Spleen (tissue), 11 donors: Measurements from ENCODE around the gene GLIS1. TPM values are rescaled to one million over a fixed set of nuclear protein-coding genes. Genes with fewer than 3 reads are reported as not detected.

Experiments used
- DNase-seq: peaks from one replicate; pipeline ENCODE4 v3.0.0-alpha.2; 2020
- H3K27ac ChIP-seq, 8 donors: fragments of 200-600 bp; sonication (generic) in 7 of 8; 1 replicate in 4 of 8; 2 replicates in 4 of 8; pipeline versions ENCODE4 v1.5.0 to v1.8.0; 2016 to 2021; ENCODE audit warnings: inconsistent platforms in 4 of 8, mild to moderate bottlenecking in 4 of 8, moderate library complexity in 1 of 8
- H3K27me3 ChIP-seq, 7 donors: fragments of 200-600 bp; sonication (generic) in 6 of 7; replicated peaks in 1 of 7; 1 replicate in 4 of 7; 2 replicates in 3 of 7; pipeline versions ENCODE4 v1.5.0 to v1.8.0; 2016 to 2021; ENCODE audit warnings: inconsistent platforms in 3 of 7, mild to moderate bottlenecking in 1 of 7
- H3K36me3 ChIP-seq, 6 donors: fragments of 200-600 bp; sonication (generic) in 5 of 6; 1 replicate in 4 of 6; 2 replicates in 2 of 6; pipeline versions ENCODE4 v1.5.0 to v1.8.0; 2016 to 2021; ENCODE audit warnings: inconsistent platforms in 2 of 6
- H3K4me1 ChIP-seq, 6 donors: fragments of 200-600 bp; sonication (generic) in 5 of 6; 1 replicate in 3 of 6; 2 replicates in 3 of 6; pipeline versions ENCODE4 v1.5.0 to v1.8.0; 2016 to 2021; ENCODE audit warnings: inconsistent platforms in 3 of 6
- H3K4me3 ChIP-seq, 8 donors: fragments of 200-600 bp; sonication (generic) in 7 of 8; 1 replicate in 4 of 8; 2 replicates in 4 of 8; pipeline versions ENCODE4 v1.5.0 to v1.8.0; 2016 to 2021; ENCODE audit warnings: inconsistent platforms in 4 of 8, mild to moderate bottlenecking in 4 of 8, moderate library complexity in 2 of 8
- H3K9me3 ChIP-seq, 8 donors: fragments of 200-600 bp; sonication (generic) in 7 of 8; 1 replicate in 4 of 8; 2 replicates in 4 of 8; pipeline versions ENCODE4 v1.5.0 to v1.8.0; 2016 to 2021; ENCODE audit warnings: inconsistent platforms in 4 of 8
- CTCF ChIP-seq, 11 experiments: fragments of 200-600 bp in 7 of 11; fragments of 450-650 bp in 4 of 11; sonication (generic) in 4 of 11; IDR thresholded peaks in 8 of 11; conservative IDR thresholded peaks in 3 of 11; 1 replicate in 7 of 11; 2 replicates in 4 of 11; pipeline versions ENCODE4 v1.4.0 to v1.8.0; 2016 to 2021; ENCODE audit warnings: antibody characterized with exemption in 11 of 11, inconsistent platforms in 4 of 11, mild to moderate bottlenecking in 1 of 11
- POLR2A ChIP-seq, 3 donors: fragments of 450-650 bp; IDR thresholded peaks; one replicate each; pipeline ENCODE4 v1.5.1; 2017; ENCODE audit warnings: antibody characterized with exemption in 3 of 3, mild to moderate bottlenecking in 1 of 3
- POLR2AphosphoS5 ChIP-seq, 3 donors: sonication (generic); formaldehyde crosslinking; IDR thresholded peaks; one replicate each; pipeline ENCODE4 v1.5.1; 2017; ENCODE audit warnings: antibody characterized with exemption in 3 of 3
- WGBS, 5 donors: extraction: QIAGEN DNeasy Blood & Tissue Kit in 3 of 5; methylation state at CpG; one replicate each; pipeline versions ENCODE4 v1.1.5 to v1.1.7; 2013 to 2018; 5-methylcytosine and 5-hydroxymethylcytosine counted together
- intact Hi-C: fragments of 100-400 bp; cut with DNase I; formaldehyde crosslinking; loops from one replicate; pipeline ENCODE4 v1.15.0; 2023; ENCODE audit warnings: low total_unique reads
- polyA plus RNA-seq, 3 donors: library from polyadenylated mRNA; stranded (reverse); fragments of 200-250 nt; gene quantifications; one replicate each; pipeline ENCODE4 v1.2.1, GENCODE V29; 2013
- total RNA-seq, 7 donors: library from RNA; depleted of rRNA in 3 of 7; stranded (reverse); fragments of >200 nt in 3 of 7; fragmentation: NEBNext Ultra II Directional in 4 of 7; extraction: Animal tissue kit (Norgen Biotek cat#: 25700) in 4 of 7; gene quantifications; one replicate each; pipeline versions ENCODE4 v1.1.0 to v1.2.1, GENCODE V29; 2016 to 2021
- donor health status: healthy with polysubstance abuse.
- donor health status: DM: no; HTN: no; CAD: no; lungs with moderate emphysema.
- donor health status: DM: no; HTN: no; CAD: no.
- donor health status: Bipolar disorder and iron deficiency.
- donor health status: healthy.
- donor health status: DM: no; HTN: no; CAD: no.
- donor health status: DM: yes; HTN: yes; CAD: no.

Gene GLIS1
- total and polyA plus RNA-seq, 10 donors = 0.04 to 0.39 (median 0.26) TPM; not detected in 5

GRCh38 chr1:53517821-53518352 is 221.1 kb downstream of the GLIS1 start:
- no peak for DNase-seq
- WGBS, 5 donors = 73 to 87% (median 80%) methylated on average over 1 to 19 of the region's 19 CpGs
- TF ChIP-seq CTCF (IDR thresholded peaks at IDR 0.05 in 8 of 11, conservative IDR thresholded peaks at IDR 0.05 in 3 of 11) = no peak
- no peak for TF ChIP-seq POLR2A (IDR thresholded peaks at IDR 0.05)
- no peak for TF ChIP-seq POLR2AphosphoS5 (IDR thresholded peaks at IDR 0.05)
- no peaks in the 10 kb centered on the region for H3K4me1 ChIP-seq
- intact Hi-C loops = no loop called here
- no peaks in the 10 kb centered on the region for H3K9me3 ChIP-seq
- no peak overlapping the region for H3K4me3 ChIP-seq
- no peaks in the 10 kb centered on the region for H3K27me3 ChIP-seq
- no peaks in the 10 kb centered on the region for H3K36me3 ChIP-seq
- H3K27ac ChIP-seq = no peak overlapping the region

- WGBS, 5 donors = 90 to 96% (median 92%) methylated on average over 7 of the region's 7 CpGs
- TF ChIP-seq CTCF (IDR thresholded peaks at IDR 0.05 in 8 of 11, conservative IDR thresholded peaks at IDR 0.05 in 3 of 11) = no peak
- no peak for TF ChIP-seq POLR2AphosphoS5 (IDR thresholded peaks at IDR 0.05)
- TF ChIP-seq POLR2A (IDR thresholded peaks at IDR 0.05) = no peak
- no peak overlapping the region for H3K4me3 ChIP-seq
- H3K9me3 ChIP-seq = no peaks in the 10 kb centered on the region
- H3K27ac ChIP-seq = no peak overlapping the region
- no peaks in the 10 kb centered on the region for H3K4me1 ChIP-seq
- H3K27me3 ChIP-seq = no peaks in the 10 kb centered on the region
- intact Hi-C loops = no loop called here
- DNase-seq = no peak
- no peaks in the 10 kb centered on the region for H3K36me3 ChIP-seq
Measured at GRCh38 chr1:53517109-53517508, 221.9 kb downstream of the GLIS1 start.

GRCh38 chr1:53516181-53516580 is 222.8 kb downstream of the GLIS1 start:
- DNase-seq = no peak
- 90 to 98% (median 97%) methylated on average over 7 of the region's 7 CpGs for WGBS, 5 donors
- Histone ChIP-seq H3K36me3 (no peaks in the 10 kb centered on the region), H3K9me3 (no peaks in the 10 kb centered on the region), H3K27me3 (no peaks in the 10 kb centered on the region), H3K27ac (no peak overlapping the region), H3K4me3 (no peak overlapping the region), H3K4me1 (no peaks in the 10 kb centered on the region)
- TF ChIP-seq CTCF (IDR thresholded peaks at IDR 0.05 in 8 of 11, conservative IDR thresholded peaks at IDR 0.05 in 3 of 11) = no peak
- TF ChIP-seq POLR2A (IDR thresholded peaks at IDR 0.05) = no peak
- no peak for TF ChIP-seq POLR2AphosphoS5 (IDR thresholded peaks at IDR 0.05)
- intact Hi-C loops = no loop called here

- Histone ChIP-seq H3K9me3 (no peaks in the 10 kb centered on the region), H3K4me3 (no peak overlapping the region), H3K27me3 (no peaks in the 10 kb centered on the region), H3K36me3 (no peaks in the 10 kb centered on the region), H3K4me1 (no peaks in the 10 kb centered on the region), H3K27ac (no peak overlapping the region)
- DNase-seq = no peak
- TF ChIP-seq POLR2A (IDR thresholded peaks at IDR 0.05) = no peak
- TF ChIP-seq POLR2AphosphoS5 (IDR thresholded peaks at IDR 0.05) = no peak
- no peak for TF ChIP-seq CTCF (IDR thresholded peaks at IDR 0.05 in 8 of 11, conservative IDR thresholded peaks at IDR 0.05 in 3 of 11)
- 84 to 96% (median 92%) methylated on average over 10 of the region's 10 CpGs for whole genome bisulfite sequencing, 5 donors
- intact Hi-C loops = no loop called here
Measured at GRCh38 chr1:53514436-53514835, 224.5 kb downstream of the GLIS1 start.
